Endometrial microvascular endothelial cells (primary cell): ENCODE data around the gene TFAP2B. TPM values are rescaled to one million over a fixed set of nuclear protein-coding genes. Genes with fewer than 3 reads are reported as not detected.

Experiments used
- in situ Hi-C: cut with HindIII; loops from 2 replicates; pipeline ENCODE4 v1.10.0; 2017; ENCODE audit warnings: low sequenced_read_pairs, low pct_unique_long_range_greater_than_20kb; ENCODE audit errors: inconsistent ontology term
- total RNA-seq: library from RNA; depleted of rRNA; stranded (reverse); fragments of >200 nt; gene quantifications from one replicate; pipeline ENCODE4 v1.2.3, GENCODE V29; 2015; ENCODE audit errors: inconsistent ontology term

Gene TFAP2B
- not detected for total RNA-seq

DNA sequence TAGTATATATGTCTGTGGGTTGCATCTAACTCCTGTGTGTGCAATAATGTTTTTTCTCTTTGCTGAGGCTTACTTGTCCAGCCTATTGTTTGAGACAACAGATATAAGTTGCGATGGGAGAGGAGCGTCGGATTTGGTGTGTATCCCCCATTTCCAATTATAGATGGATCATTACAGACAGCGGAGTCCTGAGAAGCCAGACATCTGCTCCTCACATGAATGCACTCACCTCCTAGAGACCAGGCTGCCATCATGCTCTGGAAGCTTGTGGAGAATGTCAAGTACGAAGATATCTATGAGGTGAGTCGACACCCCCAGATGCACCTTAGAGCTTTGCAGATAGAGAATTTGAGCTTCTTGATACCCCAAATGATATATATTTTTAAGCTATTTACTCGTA is at the start of gene TFAP2B:
Gene TFAP2B, plus strand, starts transcription at position 199 of the 400 bp plus-strand sequence. Its CDS starts 21 bp downstream, at position 220.
- in situ Hi-C loops = no loop called here

DNA sequence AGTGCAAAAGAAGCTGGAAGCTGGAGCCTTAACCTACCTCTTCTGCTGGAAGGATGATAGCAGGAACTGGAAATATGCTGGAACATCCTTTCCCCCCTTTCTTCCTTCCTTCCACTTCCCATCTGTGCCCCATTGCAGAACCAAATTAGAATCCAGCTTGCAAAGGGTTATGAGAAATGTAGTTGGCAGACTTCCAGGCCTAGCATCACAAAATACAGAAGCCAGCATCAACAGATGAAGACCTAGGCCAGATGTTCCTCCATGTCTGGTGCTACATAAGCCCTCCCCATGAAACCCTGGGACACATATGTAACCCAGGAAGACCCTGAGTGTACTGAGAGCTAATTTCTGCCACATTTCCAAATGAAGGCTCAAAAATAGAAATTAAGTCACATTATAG is 40.0 kb upstream of the TFAP2B start:
- in situ Hi-C loops = no loop called here

DNA sequence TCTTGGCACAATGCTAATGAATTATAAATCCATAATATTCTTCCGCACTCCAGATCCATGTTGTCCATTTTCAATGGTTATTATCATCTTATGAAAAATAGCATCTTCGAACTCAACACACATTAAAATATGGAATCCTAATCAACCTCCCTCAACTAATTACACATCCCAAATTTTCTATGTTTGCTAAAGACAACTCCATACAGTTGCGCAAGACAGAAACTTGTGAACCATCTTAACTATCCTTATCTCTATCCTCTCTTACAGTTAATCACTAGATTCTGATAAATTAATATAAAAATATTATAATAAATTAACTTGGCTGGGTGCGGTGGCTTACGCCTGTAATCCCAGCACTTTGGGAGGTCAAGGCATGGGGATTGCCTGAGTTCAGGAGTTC is 38.3 kb upstream of the TFAP2B start:
- in situ Hi-C loops = no loop called here

DNA sequence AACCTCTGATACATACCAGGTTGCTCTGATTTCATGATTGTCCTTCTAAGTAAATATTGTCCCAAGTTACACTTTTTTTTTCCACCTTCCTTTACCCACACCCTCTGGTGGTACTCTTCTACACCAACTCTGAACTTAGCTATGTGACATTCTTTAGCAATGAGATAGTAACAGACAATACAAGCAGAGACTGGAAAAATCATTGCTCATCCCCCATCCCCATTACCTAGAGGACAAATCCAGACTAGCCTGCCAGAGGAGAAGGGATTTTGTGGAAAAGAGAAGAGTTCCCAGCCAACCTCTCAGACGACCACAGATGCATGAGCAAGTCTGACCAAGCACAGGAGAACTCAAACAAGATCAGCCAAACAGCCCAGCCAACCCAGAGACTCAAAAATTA is 32.8 kb upstream of the TFAP2B start:
- in situ Hi-C loops = no loop called here

DNA sequence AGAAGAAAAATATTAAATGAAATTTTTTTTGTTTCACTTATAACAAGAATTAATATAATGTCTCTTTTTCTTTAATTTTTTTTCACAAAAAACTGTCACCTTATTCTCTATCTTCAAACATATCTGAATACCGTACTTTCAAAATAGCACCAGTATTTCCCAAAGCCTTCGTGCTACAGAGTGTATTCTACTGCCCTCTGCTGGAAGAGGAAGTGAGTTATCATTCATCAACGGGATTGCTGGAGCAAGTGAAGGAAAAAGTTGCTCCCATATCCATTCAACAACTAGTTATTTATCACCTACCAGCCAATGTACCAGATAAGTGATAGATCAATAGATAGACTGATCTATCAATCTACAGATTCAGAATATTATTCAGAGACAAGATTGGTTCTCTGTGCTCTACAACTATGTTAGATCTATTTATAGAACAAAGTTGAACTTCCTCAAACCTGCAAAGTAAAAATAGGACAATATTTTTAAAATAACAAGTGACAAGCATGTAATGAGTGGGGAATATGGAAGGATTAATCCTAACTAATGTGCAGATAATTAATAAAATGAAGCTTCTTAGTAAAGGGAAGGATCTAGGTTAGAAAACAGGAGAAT is 26.7 kb upstream of the TFAP2B start:
- in situ Hi-C loops = no loop called here

DNA sequence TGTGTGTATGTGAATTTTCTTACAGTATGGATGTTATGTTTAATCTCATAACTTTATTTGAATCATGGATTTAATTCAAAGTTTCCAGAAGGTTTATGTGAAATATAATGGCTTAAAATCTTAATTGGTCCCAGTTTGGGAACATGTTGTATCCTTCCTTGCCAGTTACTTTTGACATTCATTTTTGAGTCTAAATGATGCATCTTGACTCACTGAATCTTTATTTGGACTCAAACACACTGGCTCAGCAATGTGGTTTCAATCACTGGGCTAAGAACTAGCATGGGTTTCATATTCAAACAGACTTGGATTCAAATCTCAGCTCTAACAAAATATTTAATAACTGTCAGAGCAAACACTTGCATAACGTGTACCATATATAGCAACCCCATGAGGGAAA is 25.9 kb upstream of the TFAP2B start:
- in situ Hi-C loops = no loop called here

DNA sequence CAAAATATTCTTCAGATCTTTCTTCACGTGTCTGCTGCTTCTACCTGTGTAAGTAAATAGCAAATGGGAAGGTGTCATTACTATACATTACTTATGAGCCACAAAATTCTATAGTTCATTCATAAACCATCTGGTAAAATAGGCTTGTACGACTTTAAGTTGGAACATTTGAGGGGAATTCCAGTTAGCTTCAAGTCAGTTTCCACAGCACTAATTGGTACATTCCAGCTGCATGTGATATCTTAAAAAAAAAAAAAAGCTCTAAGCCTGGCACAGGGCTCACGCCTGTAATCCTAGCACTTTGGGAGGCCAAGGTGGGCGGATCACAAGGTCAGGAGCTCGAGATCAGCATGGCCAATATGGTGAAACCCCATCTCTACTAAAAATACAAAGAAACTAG is 23.1 kb upstream of the TFAP2B start:
- in situ Hi-C loops = no loop called here

DNA sequence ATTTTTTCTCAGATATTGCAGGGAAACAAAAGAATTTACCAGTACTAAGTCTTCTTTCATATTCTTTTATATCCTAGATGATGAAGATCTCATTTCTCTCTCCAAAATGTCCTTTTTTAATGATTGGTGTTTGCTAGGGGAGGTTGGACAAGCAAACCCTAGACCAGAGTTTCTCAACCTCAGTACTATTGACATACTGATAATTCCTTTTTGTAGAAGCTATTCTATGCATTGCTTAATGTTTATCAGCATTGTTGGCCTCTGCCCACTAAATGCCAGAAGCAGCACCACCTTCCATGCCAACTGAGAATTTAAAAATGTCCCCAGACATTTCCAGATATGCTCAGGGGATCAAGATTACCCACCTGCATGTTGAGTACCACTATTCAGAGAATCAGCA is 14.4 kb upstream of the TFAP2B start:
- in situ Hi-C loops = no loop called here

DNA sequence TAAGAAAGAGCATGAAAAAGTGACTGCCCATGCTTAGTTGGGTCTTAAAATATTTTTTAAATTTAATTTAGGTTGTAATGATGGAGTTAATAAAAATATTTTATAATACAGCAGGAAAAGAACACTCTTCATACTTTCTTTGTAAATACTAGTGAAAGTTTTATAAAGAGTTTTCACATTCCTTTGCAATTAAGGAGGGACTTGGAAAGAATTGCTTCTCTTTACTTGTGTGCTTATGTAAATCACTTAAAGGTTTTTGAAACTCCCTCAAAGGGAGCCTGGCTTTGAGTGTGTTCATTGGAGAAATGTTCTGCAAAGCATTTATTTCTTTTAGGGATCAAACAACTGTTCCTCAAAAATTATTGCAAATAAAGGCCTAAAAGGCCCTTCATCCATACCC is 11.6 kb upstream of the TFAP2B start:
- in situ Hi-C loops = no loop called here

DNA sequence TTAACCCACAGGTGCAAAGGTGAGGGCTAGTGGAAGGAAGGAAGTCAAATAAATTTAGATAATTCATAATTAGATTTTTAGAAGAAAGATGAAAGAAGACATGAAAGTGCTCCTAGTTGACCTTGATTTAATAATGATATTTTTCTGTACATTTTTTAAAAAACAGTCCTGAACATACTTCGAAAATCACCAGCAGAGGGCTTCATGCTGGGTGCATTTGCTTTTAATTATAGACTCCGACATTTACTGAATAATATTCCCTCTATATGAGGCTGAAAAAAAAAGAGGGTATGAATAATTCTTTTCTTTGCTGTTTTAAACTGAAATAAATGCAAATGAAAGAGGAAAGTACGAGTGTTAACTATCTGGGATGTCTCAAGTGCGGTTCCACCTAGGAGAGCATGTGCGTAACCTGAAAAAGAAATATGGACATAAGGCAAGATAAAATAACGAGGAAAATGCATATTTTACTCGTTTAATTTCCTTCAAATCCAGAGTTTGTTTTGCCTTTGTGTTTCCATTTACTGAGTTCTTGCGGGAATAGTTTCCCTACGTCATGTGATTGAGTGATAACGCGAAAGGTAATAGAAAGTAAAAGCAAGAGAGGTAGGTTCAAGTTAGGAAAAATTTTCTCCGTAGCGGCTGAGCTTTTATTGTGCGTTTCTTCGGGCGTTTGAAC is 3.1 kb upstream of the TFAP2B start:
- in situ Hi-C loops = no loop called here

DNA sequence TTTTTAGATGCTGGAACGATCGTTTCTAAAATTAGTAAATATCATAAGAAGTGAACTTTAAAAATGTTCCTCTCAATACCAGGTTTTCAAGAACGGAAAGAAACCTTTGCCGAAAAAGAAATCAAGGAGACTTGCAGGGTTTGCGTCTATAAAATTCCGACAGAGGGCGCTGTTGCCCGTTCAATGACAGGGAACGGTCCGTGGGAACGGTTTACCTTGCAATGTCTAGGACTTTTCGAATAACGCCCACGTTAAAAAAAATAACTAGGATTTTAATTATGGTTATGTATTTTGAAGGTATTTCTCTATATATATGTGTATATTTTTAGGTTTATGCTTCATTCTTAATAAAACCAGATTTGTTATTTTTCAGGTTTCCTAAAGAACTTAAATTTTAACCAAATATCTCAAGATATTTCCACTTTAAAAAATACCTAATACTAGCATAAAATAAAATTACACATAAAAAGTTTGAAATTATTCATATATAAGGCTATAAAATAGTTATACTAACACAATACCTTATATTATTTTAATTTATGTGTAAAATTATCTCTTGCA is 2.5 kb upstream of the TFAP2B start:
- in situ Hi-C loops = no loop called here

DNA sequence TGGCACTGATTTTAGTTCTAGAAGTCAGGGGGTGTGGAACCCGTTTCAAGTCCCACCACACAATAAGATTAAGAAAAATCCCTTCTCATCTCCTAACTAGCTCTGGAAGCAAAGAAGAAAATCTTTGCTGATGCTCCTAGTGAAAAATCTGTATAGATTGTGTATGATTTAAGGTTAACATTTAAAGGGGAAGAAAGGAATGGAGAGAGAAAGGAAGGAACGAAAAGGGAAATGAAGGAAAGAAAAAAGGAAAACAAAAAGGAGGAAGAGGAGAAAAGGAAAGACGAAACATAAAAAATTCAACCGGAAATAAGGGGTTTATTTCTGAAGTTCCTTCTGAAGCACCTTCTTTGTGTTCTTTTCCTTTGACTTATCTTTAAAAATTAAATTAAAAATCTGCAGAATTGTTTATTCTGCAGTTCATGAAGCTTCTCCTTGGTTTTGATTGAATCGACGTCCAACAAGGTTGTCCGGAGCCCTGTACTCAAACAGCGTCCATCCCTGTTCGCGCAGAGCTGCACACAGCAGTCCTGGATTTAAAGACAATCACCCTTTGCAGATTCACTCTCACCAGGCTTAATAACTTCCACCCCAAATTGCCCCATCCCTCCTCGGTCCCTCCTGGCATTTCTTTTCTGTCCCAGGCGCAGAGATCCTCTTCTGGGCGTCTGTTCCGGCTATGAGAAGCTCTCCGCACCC is 1.6 kb upstream of the TFAP2B start:
- in situ Hi-C loops = no loop called here

DNA sequence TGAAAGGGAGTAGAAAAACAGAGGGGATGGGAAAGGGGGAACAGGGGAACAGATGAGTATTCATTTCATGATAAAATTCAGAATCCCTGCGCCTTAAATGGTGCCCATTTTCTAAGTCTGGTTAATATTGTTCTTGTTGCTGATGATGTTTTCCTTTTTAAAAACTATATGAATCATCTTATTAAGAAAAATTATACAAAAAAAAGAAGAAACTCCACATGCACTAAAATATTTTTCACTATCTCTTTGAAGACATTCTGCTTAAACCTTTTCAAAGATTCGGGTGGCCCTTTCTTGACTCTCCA is 1.1 kb upstream of the TFAP2B start:
- in situ Hi-C loops = no loop called here

DNA sequence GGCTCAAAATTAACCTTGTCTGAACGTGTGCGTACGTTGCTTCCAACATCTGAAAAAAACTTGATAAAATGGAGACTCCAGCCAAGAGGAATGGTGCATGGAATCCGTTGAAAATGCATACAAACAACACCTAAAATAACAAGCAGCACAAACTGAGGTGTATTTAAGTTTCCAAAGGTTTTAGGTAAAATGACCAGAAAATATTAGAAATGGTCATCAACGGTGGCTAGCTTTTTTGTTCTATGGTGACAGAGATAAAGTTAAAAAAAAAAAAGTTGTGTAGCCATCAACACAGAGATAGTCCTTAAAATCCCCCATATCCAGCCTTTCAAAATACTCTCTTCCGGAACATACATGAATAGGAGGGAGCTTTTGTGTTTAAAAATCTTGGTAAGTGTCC is 651 bp upstream of the TFAP2B start:
- in situ Hi-C loops = no loop called here

DNA sequence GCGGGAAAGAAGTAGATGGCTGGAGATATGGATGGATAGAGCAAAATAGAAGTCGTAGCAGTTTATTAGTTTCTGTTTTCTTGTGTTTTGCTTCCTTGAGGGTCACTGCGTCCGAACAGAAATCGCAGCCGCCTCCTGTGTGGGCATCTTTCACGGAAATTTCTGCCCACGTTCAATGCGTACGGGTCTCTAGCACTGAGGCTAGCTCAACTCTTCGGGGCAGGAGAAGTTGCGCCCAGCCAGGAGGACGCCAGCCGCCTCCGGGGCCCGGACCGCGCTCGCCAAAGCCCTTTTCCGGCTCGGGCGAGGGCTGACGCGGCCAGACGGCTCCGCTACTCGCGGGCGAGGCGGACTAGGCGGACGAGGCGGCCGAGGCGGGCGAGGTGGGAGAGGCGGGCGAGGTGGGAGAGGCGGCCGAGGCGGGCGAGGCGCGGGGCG is 814 bp downstream of the TFAP2B start:
- in situ Hi-C loops = no loop called here

DNA sequence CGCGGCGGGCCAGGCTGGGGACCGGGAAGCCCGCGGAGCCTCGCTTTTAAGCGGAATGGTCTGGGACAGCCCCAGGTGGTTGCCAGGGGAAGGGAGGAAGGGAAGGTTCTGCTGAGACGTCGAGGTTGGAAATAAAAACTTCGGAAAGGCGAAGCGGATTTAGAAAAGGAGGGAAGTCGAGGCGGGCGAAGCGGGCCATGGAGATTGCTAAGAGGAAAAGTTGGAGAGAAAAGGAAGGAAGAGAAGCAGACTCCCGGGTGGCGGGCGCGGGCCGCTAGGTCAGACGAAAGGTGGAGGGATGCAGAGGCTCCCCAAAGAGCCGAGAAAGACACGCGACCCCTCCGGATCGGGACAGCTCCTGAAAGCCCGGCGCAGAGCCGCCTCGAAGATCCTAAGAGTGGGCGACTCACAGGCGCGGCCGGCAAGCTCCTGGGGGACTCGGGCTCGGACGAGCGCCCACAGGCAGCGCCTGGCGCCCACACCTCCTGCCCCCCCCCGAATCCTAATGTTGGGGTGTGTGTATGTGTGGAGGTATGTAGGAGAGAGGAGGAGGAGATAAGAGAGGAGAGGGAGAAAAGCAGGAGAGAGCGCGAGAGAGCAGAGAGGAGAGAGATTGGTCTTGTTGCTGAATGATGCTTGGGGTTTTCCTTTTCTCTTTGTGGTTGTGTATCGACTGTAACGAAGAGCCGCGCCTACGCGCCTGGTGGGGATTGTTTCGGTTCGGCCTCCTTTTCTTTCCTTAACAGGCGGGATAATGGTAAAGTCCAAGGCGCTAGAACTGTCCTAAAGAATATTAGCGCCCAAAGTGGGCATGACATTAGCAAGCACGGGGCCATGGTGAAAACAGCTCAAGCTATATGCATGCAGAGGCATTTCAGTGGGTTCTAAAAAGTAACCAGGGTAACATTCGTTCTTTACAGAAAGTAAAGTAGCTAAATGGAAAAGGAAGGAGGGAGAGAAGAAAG is 1.5 kb downstream of the TFAP2B start:
- in situ Hi-C loops = no loop called here

DNA sequence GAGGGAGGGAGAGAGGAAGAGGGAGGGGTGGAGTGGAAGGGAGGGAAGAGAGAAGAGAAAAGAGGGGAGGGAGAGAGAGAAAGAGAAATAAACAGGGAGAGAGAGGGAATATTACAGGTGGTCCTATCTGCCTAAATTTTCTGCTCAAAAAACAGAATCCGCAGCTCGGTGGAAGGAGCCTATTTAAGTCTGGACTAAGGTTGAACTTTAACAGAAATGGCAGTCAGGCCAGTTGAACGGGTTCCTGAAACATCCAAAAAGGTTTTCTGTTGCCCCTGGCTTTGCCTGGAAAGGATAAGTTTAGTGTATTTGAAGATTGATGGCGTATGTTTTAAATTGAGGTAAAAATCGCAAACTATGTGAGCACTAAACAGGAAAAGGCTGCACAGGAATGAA is 2.2 kb downstream of the TFAP2B start:
- in situ Hi-C loops = no loop called here

DNA sequence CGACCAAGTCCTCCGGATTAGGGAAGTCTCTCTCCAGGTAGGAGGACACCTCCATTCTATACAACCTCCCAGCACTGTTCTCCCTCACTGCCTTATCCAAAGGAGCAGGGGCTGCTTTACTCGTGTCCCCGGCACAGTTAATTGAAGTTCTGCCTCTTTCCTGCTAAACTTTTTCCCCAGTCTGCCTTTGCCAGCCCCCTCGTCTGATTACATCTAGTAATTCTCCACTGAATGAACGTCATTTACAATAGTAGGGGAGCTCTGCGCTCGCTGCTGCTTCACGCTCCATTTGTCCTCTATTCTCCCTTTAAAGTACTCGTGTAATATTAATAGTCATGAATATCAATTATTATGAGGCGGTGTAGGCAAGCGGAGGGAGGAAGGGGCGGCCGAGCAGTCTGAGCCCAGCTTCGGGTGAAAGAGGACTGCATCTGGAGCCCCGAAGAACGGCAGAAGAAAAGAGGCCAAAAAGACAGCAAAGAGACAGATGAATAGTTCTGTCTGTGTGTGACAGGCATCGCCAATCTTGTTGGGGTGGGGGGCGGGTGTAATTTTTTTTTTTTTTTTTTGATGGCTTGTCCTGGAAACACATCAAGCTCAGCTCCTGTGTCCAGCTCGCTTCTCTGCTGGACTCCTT is 2.9 kb downstream of the TFAP2B start:
- in situ Hi-C loops = no loop called here

DNA sequence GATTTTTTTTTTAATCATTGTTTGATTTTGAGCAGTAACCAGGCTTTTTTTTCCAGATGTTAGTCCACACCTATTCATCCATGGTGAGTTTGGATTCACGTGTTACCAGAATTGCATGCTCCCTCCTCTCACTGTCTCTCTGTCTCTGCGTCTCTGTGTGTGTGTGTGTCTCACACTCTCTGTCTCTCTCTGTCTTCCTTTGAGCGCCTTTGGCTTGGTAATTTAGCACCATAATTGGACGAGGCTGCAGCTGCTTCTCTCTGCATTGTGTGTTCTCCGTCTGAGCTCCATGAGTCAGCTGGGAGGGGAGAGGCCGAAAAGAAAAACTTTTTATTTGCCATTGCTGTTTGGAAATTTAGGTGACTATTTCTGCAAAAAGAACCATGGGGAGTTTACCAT is 3.4 kb downstream of the TFAP2B start:
- in situ Hi-C loops = no loop called here
